NCI-H524 treated with DMSO at 0.1 percent for 48 hours (cell line): ENCODE data around the gene SEC16A.

Source experiments
- DNase-seq: peaks from one replicate; lab custom pipeline; 2025; lab: John Stamatoyannopoulos, UW

The SEC16A gene

GRCh38 chr9:136517950-136518349 lies 35.1 kb upstream of the SEC16A start:
- no peak for DNase-seq

GRCh38 chr9:136517012-136517743 lies 34.3 kb upstream of the SEC16A start:
- no peak for DNase-seq

- no peak for DNase-seq
Observed at GRCh38 chr9:136516191-136516654, 33.4 kb upstream of the SEC16A start.

GRCh38 chr9:136515276-136515675 lies 32.4 kb upstream of the SEC16A start:
- DNase-seq, result no peak

- DNase-seq, result no peak
Observed at GRCh38 chr9:136514022-136514714, 31.3 kb upstream of the SEC16A start.

- no peak for DNase-seq
Observed at GRCh38 chr9:136513191-136513590, 30.4 kb upstream of the SEC16A start.

GRCh38 chr9:136512651-136513071 lies 29.8 kb upstream of the SEC16A start:
- DNase-seq, result no peak

GRCh38 chr9:136511670-136512592 lies 29.1 kb upstream of the SEC16A start:
- no peak for DNase-seq

GRCh38 chr9:136511144-136511669 lies 28.4 kb upstream of the SEC16A start:
- no peak for DNase-seq

- DNase-seq, result no peak
Observed at GRCh38 chr9:136510561-136510960, 27.7 kb upstream of the SEC16A start.

GRCh38 chr9:136509549-136509948 lies 26.7 kb upstream of the SEC16A start:
- no peak for DNase-seq

GRCh38 chr9:136508729-136509500 lies 26.1 kb upstream of the SEC16A start:
- no peak for DNase-seq

- no peak for DNase-seq
Observed at GRCh38 chr9:136507992-136508375, 25.1 kb upstream of the SEC16A start.

- DNase-seq, result no peak
Observed at GRCh38 chr9:136507221-136507991, 24.6 kb upstream of the SEC16A start.

- DNase-seq, result no peak
Observed at GRCh38 chr9:136506425-136506824, 23.6 kb upstream of the SEC16A start.

GRCh38 chr9:136505406-136506403 lies 22.9 kb upstream of the SEC16A start:
- no peak for DNase-seq

GRCh38 chr9:136504512-136505348 lies 21.9 kb upstream of the SEC16A start:
- DNase-seq, result no peak

- DNase-seq, result no peak
Observed at GRCh38 chr9:136502940-136503550, 20.2 kb upstream of the SEC16A start.
